Erythroblast (primary cell): Measurements from ENCODE around the gene ABCF2.

Experiments
- GATA1 ChIP-seq: IDR thresholded peaks from 2 replicates; pipeline ENCODE4 v1.6.1; 2011; ENCODE audit warnings: low read depth, mild to moderate bottlenecking, control low read depth, low read length, moderate library complexity
- POLR2A ChIP-seq: IDR thresholded peaks from 2 replicates; pipeline ENCODE4 v1.6.1; 2011; ENCODE audit warnings: mild to moderate bottlenecking, low read length

DNA sequence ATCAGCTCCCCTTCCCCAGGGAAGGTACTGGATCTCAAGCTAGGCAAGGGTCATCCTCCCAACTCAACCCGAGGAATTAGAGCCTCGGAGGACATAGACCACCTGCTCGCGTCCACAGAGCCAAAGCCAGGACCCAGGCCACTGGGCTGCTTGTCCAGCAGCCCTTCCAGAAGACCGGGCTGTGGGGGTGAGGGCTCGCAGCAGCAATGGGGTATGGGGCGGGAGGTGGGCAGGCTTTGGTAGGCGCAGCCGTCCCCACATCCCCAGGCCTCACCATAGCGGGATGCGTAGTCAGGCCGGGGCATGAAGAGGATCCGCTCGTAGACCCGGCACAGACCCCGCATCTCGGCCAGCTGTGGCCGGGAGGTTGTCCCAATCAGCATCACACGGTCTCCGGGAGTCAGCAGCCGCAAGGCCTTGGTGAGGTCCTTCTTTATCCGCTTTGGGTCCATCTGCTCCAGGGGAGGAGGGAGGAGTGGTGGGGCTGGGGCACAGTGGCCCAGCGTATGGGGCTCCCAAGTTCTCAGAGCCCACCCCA is 34.9 kb downstream of the ABCF2 start:
- no peak for TF ChIP-seq POLR2A
- no peak for TF ChIP-seq GATA1
